Fibroblast of skin of right biceps (primary cell): Measurements from ENCODE around the gene CCDC85C.

Experiments
- DNase-seq: peaks from one replicate; pipeline ENCODE4 v3.0.0-alpha.2; 2013

The CCDC85C gene

GRCh38 chr14:99628887-99629618 lies 25.0 kb upstream of the CCDC85C start:
- peak; percentile 64 for DNase-seq

GRCh38 chr14:99627510-99628381 lies 23.7 kb upstream of the CCDC85C start:
- no peak for DNase-seq

GRCh38 chr14:99627100-99627499 lies 23.1 kb upstream of the CCDC85C start:
- no peak for DNase-seq

GRCh38 chr14:99626041-99626648 lies 22.1 kb upstream of the CCDC85C start:
- peak; percentile 37 for DNase-seq

- DNase-seq = no peak
Observed at GRCh38 chr14:99625476-99625875, 21.5 kb upstream of the CCDC85C start.

GRCh38 chr14:99624971-99625370 lies 21.0 kb upstream of the CCDC85C start:
- no peak for DNase-seq

GRCh38 chr14:99624024-99624423 lies 20.0 kb upstream of the CCDC85C start:
- no peak for DNase-seq

- no peak for DNase-seq
Observed at GRCh38 chr14:99621948-99622347, 17.9 kb upstream of the CCDC85C start.

- peak; percentile 83 for DNase-seq
Observed at GRCh38 chr14:99619835-99620834, 16.1 kb upstream of the CCDC85C start.

- DNase-seq = no peak
Observed at GRCh38 chr14:99616832-99617800, 13.1 kb upstream of the CCDC85C start.

- DNase-seq = no peak
Observed at GRCh38 chr14:99615497-99616157, 11.6 kb upstream of the CCDC85C start.

GRCh38 chr14:99612738-99613330 lies 8.8 kb upstream of the CCDC85C start:
- peak; percentile 38 for DNase-seq

GRCh38 chr14:99612071-99612737 lies 8.2 kb upstream of the CCDC85C start:
- DNase-seq = no peak

- DNase-seq = no peak
Observed at GRCh38 chr14:99611646-99612045, 7.6 kb upstream of the CCDC85C start.

- DNase-seq = no peak
Observed at GRCh38 chr14:99609245-99610170, 5.5 kb upstream of the CCDC85C start.

GRCh38 chr14:99608591-99608990 lies 4.6 kb upstream of the CCDC85C start:
- DNase-seq = no peak

GRCh38 chr14:99606359-99606758 lies 2.4 kb upstream of the CCDC85C start:
- no peak for DNase-seq

- peak; percentile 76 for DNase-seq
Observed at GRCh38 chr14:99605299-99605961, 1.4 kb upstream of the CCDC85C start.
